ENCODE results near the gene ATP6V1A. TPM values are rescaled to one million over a fixed set of nuclear protein-coding genes. Genes with fewer than 3 reads are reported as not detected.

Gene ATP6V1A
- total RNA-seq, 4 donors from 2014 or later = 21.0 to 23.5 (median 22.8) TPM

GRCh38 chr3:113769551-113769950 is 22.7 kb downstream of the ATP6V1A start:
- Histone ChIP-seq H3K4me3 (no peak overlapping the region), H3K36me3 (peaks cover 0 to 4% (median 0%) of the 10 kb centered on the region in 4 donors), H3K9me3 (no peaks in the 10 kb centered on the region), H3K27me3 (no peaks in the 10 kb centered on the region), H3K4me1 (peaks cover 0 to 5% (median 0%) of the 10 kb centered on the region in 4 donors), H3K27ac (replicated peaks in 1 of 4) (no peak overlapping the region)
- DNase-seq (ENCODE audit: extremely low spot score) = no peak
- intact Hi-C loops (cut with DNase I) = no loop called here
- TF ChIP-seq EP300 (IDR thresholded peaks at IDR 0.05) (no peak), POLR2AphosphoS5 (IDR thresholded peaks at IDR 0.05) (no peak), CTCF (IDR thresholded peaks at IDR 0.05) (no peak), POLR2A (IDR thresholded peaks at IDR 0.05; ENCODE audit: low read depth) (no peak)

- TF ChIP-seq CTCF (IDR thresholded peaks at IDR 0.05) (no peak), POLR2A (IDR thresholded peaks at IDR 0.05; ENCODE audit: low read depth) (no peak), POLR2AphosphoS5 (IDR thresholded peaks at IDR 0.05) (no peak), EP300 (IDR thresholded peaks at IDR 0.05) (no peak)
- intact Hi-C loops (cut with DNase I) = no loop called here
These were observed 25.2 kb downstream of the ATP6V1A start for GRCh38 chr3:113771993-113772392.

GRCh38 chr3:113773381-113773780 is 26.5 kb downstream of the ATP6V1A start:
- intact Hi-C loops (cut with DNase I) = no loop called here
- no peak overlapping the region for H3K4me3 ChIP-seq
- peaks cover 0 to 5% (median 0%) of the 10 kb centered on the region in 4 donors for H3K4me1 ChIP-seq
- no peak for TF ChIP-seq POLR2A (IDR thresholded peaks at IDR 0.05; ENCODE audit: low read depth)
- no peak for TF ChIP-seq POLR2AphosphoS5 (IDR thresholded peaks at IDR 0.05)
- TF ChIP-seq CTCF (IDR thresholded peaks at IDR 0.05) = no peak
- TF ChIP-seq EP300 (IDR thresholded peaks at IDR 0.05) = no peak
- WGBS = 69% methylated on average over 3 of the region's 3 CpGs
- H3K27ac ChIP-seq (replicated peaks in 1 of 4) = no peak overlapping the region
- DNase-seq (ENCODE audit: extremely low spot score) = no peak
- H3K36me3 ChIP-seq = peaks cover 0 to 4% (median 0%) of the 10 kb centered on the region in 4 donors
- H3K9me3 ChIP-seq = no peaks in the 10 kb centered on the region
- H3K27me3 ChIP-seq = no peaks in the 10 kb centered on the region

More at GRCh38 chr3:113771993-113772392, 25.2 kb downstream of the ATP6V1A start:
- Histone ChIP-seq H3K4me1 (peaks cover 0 to 5% (median 0%) of the 10 kb centered on the region in 4 donors), H3K4me3 (no peak overlapping the region), H3K9me3 (no peaks in the 10 kb centered on the region), H3K36me3 (peaks cover 0 to 4% (median 0%) of the 10 kb centered on the region in 4 donors), H3K27me3 (no peaks in the 10 kb centered on the region), H3K27ac (replicated peaks in 1 of 4) (no peak overlapping the region)
- DNase-seq (ENCODE audit: extremely low spot score) = no peak

- Histone ChIP-seq H3K27me3 (no peaks in the 10 kb centered on the region), H3K9me3 (no peaks in the 10 kb centered on the region), H3K4me1 (no peaks in the 10 kb centered on the region), H3K36me3 (no peaks in the 10 kb centered on the region), H3K27ac (replicated peaks in 1 of 4) (no peak overlapping the region), H3K4me3 (no peak overlapping the region)
- 92% methylated on average over 1 of the region's 1 CpG for whole genome bisulfite sequencing
- TF ChIP-seq CTCF (IDR thresholded peaks at IDR 0.05) (no peak), EP300 (IDR thresholded peaks at IDR 0.05) (no peak), POLR2A (IDR thresholded peaks at IDR 0.05; ENCODE audit: low read depth) (no peak), POLR2AphosphoS5 (IDR thresholded peaks at IDR 0.05) (no peak)
- intact Hi-C loops (cut with DNase I) = no loop called here
- no peak for DNase-seq (ENCODE audit: extremely low spot score)
These were observed 28.7 kb downstream of the ATP6V1A start for GRCh38 chr3:113775516-113775915.

- Histone ChIP-seq H3K4me1 (no peaks in the 10 kb centered on the region), H3K27ac (replicated peaks in 1 of 4) (no peak overlapping the region), H3K27me3 (no peaks in the 10 kb centered on the region), H3K4me3 (no peak overlapping the region), H3K9me3 (no peaks in the 10 kb centered on the region), H3K36me3 (peaks cover 0 to 6% (median 0%) of the 10 kb centered on the region in 4 donors)
- no peak for TF ChIP-seq CTCF (IDR thresholded peaks at IDR 0.05)
- no peak for TF ChIP-seq POLR2AphosphoS5 (IDR thresholded peaks at IDR 0.05)
- TF ChIP-seq POLR2A (IDR thresholded peaks at IDR 0.05; ENCODE audit: low read depth) = no peak
- TF ChIP-seq EP300 (IDR thresholded peaks at IDR 0.05) = no peak
- intact Hi-C loops (cut with DNase I) = no loop called here
- no peak for DNase-seq (ENCODE audit: extremely low spot score)
- WGBS = 95% methylated on average over 3 of the region's 3 CpGs
These were observed 29.7 kb downstream of the ATP6V1A start for GRCh38 chr3:113776564-113776963.
